SK-N-SH (cell line): ENCODE results near the gene DMRTB1. TPM values are rescaled to one million over a fixed set of nuclear protein-coding genes. Genes with fewer than 3 reads are reported as not detected.

Source experiments
- CTCF ChIA-PET: fragments of 300-600, 350-600 bp; formaldehyde crosslinking; extraction: SDS; loops from one replicate; lab custom pipeline; 2021; lab: Yijun Ruan, JAX
- POLR2A ChIA-PET: fragments of 350-600 bp; sonication (Branson Sonifier 250); formaldehyde crosslinking; extraction: SDS; loops from one replicate; lab custom pipeline; 2020; ENCODE audit warnings: antibody characterized with exemption, inconsistent platforms; lab: Yijun Ruan, JAX
- DNase-seq: peaks from one replicate; pipeline ENCODE4 v3.0.0; 2012
- H2AFZ ChIP-seq: fragments of 200-600 bp; sonication (generic); 2 replicates; pipeline ENCODE4 v1.8.1; 2016; ENCODE audit warnings: antibody characterized with exemption, mild to moderate bottlenecking, low read depth
- H3F3A ChIP-seq: fragments of 200-600 bp; sonication (generic); replicated peaks from 2 replicates; pipeline ENCODE3; 2016; ENCODE audit warnings: antibody characterized with exemption, mild to moderate bottlenecking; ENCODE audit not compliant: insufficient read depth
- H3K27ac ChIP-seq, 2 experiments: fragments of 200-500 bp in 1 of 2; fragments of 200-600 bp in 1 of 2; sonication (Bioruptor generic) in 1 of 2; sonication (generic), shearing (Covaris generic) in 1 of 2; 2 replicates each; pipeline versions ENCODE4 v1.5.1 to v1.6.1; 2014 to 2016; ENCODE audit warnings: low read depth in 2 of 2, inconsistent platforms in 1 of 2, low read length in 1 of 2, mild to moderate bottlenecking in 1 of 2, mixed read lengths in 1 of 2
- H3K27me3 ChIP-seq: fragments of 200-600 bp; sonication (generic), shearing (Covaris generic); 2 replicates; pipeline ENCODE4 v1.6.1; 2016; ENCODE audit warnings: mixed run types; ENCODE audit not compliant: insufficient read depth
- H3K36me3 ChIP-seq, 2 experiments: fragments of 200-500 bp in 1 of 2; fragments of 200-600 bp in 1 of 2; sonication (Bioruptor generic) in 1 of 2; sonication (generic) in 1 of 2; replicated peaks in 1 of 2; 2 replicates each; pipeline versions ENCODE3 to v1.5.1; 2014 to 2016; ENCODE audit warnings: low read length in 1 of 2, mild to moderate bottlenecking in 1 of 2; ENCODE audit not compliant: insufficient read depth in 2 of 2, control insufficient read depth in 1 of 2
- H3K4me1 ChIP-seq, 2 experiments: fragments of 200-500 bp in 1 of 2; fragments of 200-600 bp in 1 of 2; sonication (Bioruptor generic) in 1 of 2; sonication (generic), shearing (Covaris generic) in 1 of 2; 2 replicates each; pipeline versions ENCODE4 v1.5.1 to v1.6.1; 2014 to 2016; ENCODE audit warnings: low read depth in 1 of 2, low read length in 1 of 2, mixed run types in 1 of 2; ENCODE audit not compliant: insufficient read depth in 2 of 2, control insufficient read depth in 1 of 2
- H3K4me2 ChIP-seq: fragments of 200-600 bp; sonication (generic), shearing (Covaris generic); 2 replicates; pipeline ENCODE4 v1.6.1; 2017; ENCODE audit warnings: mixed run types
- H3K4me3 ChIP-seq, 2 experiments: fragments of 200-500 bp in 1 of 2; fragments of 200-600 bp in 1 of 2; sonication (Bioruptor generic) in 1 of 2; sonication (generic), shearing (Covaris generic) in 1 of 2; 2 replicates each; pipeline versions ENCODE4 v1.5.1 to v1.8.1; 2014 to 2016; ENCODE audit warnings: low read depth in 2 of 2, inconsistent platforms in 1 of 2, low read length in 1 of 2, mild to moderate bottlenecking in 1 of 2, mixed read lengths in 1 of 2, moderate library complexity in 1 of 2
- H3K79me2 ChIP-seq: fragments of 200-600 bp; sonication (generic); 2 replicates; pipeline ENCODE4 v1.8.1; 2017; ENCODE audit warnings: mild to moderate bottlenecking; ENCODE audit not compliant: insufficient read depth
- H3K9ac ChIP-seq: fragments of 200-600 bp; sonication (generic); 2 replicates; pipeline ENCODE4 v1.6.1; 2017; ENCODE audit warnings: mixed run types
- H3K9me2 ChIP-seq: fragments of 200-600 bp; sonication (generic); 2 replicates; pipeline ENCODE4 v1.6.1; 2017; ENCODE audit warnings: mixed run types
- H3K9me3 ChIP-seq: fragments of 200-600 bp; sonication (generic); 2 replicates; pipeline ENCODE4 v1.6.1; 2017; ENCODE audit warnings: mixed run types, mild to moderate bottlenecking, moderate library complexity
- H4K20me1 ChIP-seq: fragments of 200-600 bp; sonication (generic); 2 replicates; pipeline ENCODE4 v1.6.1; 2017; ENCODE audit warnings: mild to moderate bottlenecking, mixed run types; ENCODE audit not compliant: insufficient read depth
- ELF1 ChIP-seq: IDR thresholded peaks from 2 replicates; pipeline ENCODE4 v1.4.0; 2012
- EP300 ChIP-seq, 2 experiments: IDR thresholded peaks; 2 replicates each; pipeline versions ENCODE4 v1.4.0 to v1.6.1; 2012; ENCODE audit warnings: borderline replicate concordance in 1 of 2, low read depth in 1 of 2, low read length in 1 of 2
- FOXJ3 ChIP-seq: sonication (generic); formaldehyde crosslinking; IDR thresholded peaks from 2 replicates; pipeline ENCODE4 v1.5.1; 2020; ENCODE audit warnings: mild to moderate bottlenecking, missing genetic modification reagents
- FOXM1 ChIP-seq: IDR thresholded peaks from 2 replicates; pipeline ENCODE4 v1.4.0; 2012; ENCODE audit warnings: low read depth, mild to moderate bottlenecking
- GABPA ChIP-seq: IDR thresholded peaks from 2 replicates; pipeline ENCODE4 v1.4.0; 2012; ENCODE audit warnings: low read depth, mild to moderate bottlenecking
- MEF2A ChIP-seq: IDR thresholded peaks from 2 replicates; pipeline ENCODE4 v1.4.0; 2012; ENCODE audit warnings: low read depth, borderline replicate concordance
- NRF1 ChIP-seq: IDR thresholded peaks from 2 replicates; pipeline ENCODE4 v1.6.1; 2012; ENCODE audit warnings: low read depth, mild to moderate bottlenecking, low read length
- PBX3 ChIP-seq: IDR thresholded peaks from 2 replicates; pipeline ENCODE4; 2012
- RCOR1 ChIP-seq: fragments of 150-350 bp; IDR thresholded peaks from 2 replicates; pipeline ENCODE4 v1.6.1; 2017; ENCODE audit warnings: antibody characterized with exemption, low read length
- TCF12 ChIP-seq: IDR thresholded peaks from 2 replicates; pipeline ENCODE4 v1.4.0; 2012
- TEAD4 ChIP-seq: IDR thresholded peaks from 2 replicates; pipeline ENCODE4 v1.4.0; 2012; ENCODE audit warnings: mild to moderate bottlenecking, borderline replicate concordance; ENCODE audit not compliant: insufficient read depth
- YY1 ChIP-seq: IDR thresholded peaks from 2 replicates; pipeline ENCODE4 v1.4.0; 2012; ENCODE audit warnings: low read depth, mild to moderate bottlenecking
- WGBS: methylation state at CpG from one replicate; pipeline ENCODE4 v1.1.6; 2017; ENCODE audit warnings: low lambda C conversion rate; 5-methylcytosine and 5-hydroxymethylcytosine counted together
- polyA plus RNA-seq, 3 experiments: library from polyadenylated mRNA; depleted of rRNA; stranded (reverse); fragments of >200 nt; gene quantifications; 2 replicates each; pipeline ENCODE4 v1.2.3, GENCODE V29; 2012
- TF ChIP-seq, protein P1 (sequence below): IDR thresholded peaks from 2 replicates; pipeline ENCODE4 v1.4.0; 2012; ENCODE audit warnings: low read depth, borderline replicate concordance
- TF ChIP-seq, protein P2 (sequence below): IDR thresholded peaks from 2 replicates; pipeline ENCODE4 v1.4.0; 2012; ENCODE audit warnings: low read depth, borderline replicate concordance
- TF ChIP-seq, protein P3 (sequence below): fragments of 150-350 bp; IDR thresholded peaks from 2 replicates; pipeline ENCODE4 v1.6.1; 2016; ENCODE audit warnings: mild to moderate bottlenecking, low read depth, low read length

DMRTB1 gene
- polyA plus RNA-seq, 1 of the 3 experiments (the other 2 are of a cell fraction): not detected

GRCh38 chr1:53446051-53446450, 13.1 kb upstream of the DMRTB1 start:
- Histone ChIP-seq H3K4me1 (peaks cover 0 to 11% of the 10 kb centered on the region in 2 experiments; a peak in 1 of 4 replicates), H3K9ac (no peak overlapping the region), H3K27me3 (no peaks in the 10 kb centered on the region), H3K4me2 (no peak overlapping the region), H4K20me1 (no peaks in the 10 kb centered on the region), H3K27ac (no peak overlapping the region), H3F3A (peaks cover 5% of the 10 kb centered on the region), H2AFZ (no peak overlapping the region), H3K9me3 (no peaks in the 10 kb centered on the region), H3K36me3 (no peaks in the 10 kb centered on the region), H3K79me2 (no peaks in the 10 kb centered on the region), H3K4me3 (no peak overlapping the region), H3K9me2 (no peaks in the 10 kb centered on the region)
- TF ChIP-seq TEAD4: no peak
- TF ChIP-seq NRF1: no peak
- TF ChIP-seq GABPA: no peak
- TF ChIP-seq, protein P1, sequence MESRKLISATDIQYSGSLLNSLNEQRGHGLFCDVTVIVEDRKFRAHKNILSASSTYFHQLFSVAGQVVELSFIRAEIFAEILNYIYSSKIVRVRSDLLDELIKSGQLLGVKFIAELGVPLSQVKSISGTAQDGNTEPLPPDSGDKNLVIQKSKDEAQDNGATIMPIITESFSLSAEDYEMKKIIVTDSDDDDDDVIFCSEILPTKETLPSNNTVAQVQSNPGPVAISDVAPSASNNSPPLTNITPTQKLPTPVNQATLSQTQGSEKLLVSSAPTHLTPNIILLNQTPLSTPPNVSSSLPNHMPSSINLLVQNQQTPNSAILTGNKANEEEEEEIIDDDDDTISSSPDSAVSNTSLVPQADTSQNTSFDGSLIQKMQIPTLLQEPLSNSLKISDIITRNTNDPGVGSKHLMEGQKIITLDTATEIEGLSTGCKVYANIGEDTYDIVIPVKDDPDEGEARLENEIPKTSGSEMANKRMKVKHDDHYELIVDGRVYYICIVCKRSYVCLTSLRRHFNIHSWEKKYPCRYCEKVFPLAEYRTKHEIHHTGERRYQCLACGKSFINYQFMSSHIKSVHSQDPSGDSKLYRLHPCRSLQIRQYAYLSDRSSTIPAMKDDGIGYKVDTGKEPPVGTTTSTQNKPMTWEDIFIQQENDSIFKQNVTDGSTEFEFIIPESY: no peak
- TF ChIP-seq, protein P2, sequence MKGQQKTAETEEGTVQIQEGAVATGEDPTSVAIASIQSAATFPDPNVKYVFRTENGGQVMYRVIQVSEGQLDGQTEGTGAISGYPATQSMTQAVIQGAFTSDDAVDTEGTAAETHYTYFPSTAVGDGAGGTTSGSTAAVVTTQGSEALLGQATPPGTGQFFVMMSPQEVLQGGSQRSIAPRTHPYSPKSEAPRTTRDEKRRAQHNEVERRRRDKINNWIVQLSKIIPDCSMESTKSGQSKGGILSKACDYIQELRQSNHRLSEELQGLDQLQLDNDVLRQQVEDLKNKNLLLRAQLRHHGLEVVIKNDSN: no peak
- no peak for TF ChIP-seq RCOR1
- TF ChIP-seq, protein P3, sequence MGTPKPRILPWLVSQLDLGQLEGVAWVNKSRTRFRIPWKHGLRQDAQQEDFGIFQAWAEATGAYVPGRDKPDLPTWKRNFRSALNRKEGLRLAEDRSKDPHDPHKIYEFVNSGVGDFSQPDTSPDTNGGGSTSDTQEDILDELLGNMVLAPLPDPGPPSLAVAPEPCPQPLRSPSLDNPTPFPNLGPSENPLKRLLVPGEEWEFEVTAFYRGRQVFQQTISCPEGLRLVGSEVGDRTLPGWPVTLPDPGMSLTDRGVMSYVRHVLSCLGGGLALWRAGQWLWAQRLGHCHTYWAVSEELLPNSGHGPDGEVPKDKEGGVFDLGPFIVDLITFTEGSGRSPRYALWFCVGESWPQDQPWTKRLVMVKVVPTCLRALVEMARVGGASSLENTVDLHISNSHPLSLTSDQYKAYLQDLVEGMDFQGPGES: no peak
- TF ChIP-seq YY1: no peak
- TF ChIP-seq PBX3: no peak
- TF ChIP-seq FOXM1: no peak
- 93% methylated on average over 2 of the region's 2 CpGs for WGBS
- DNase-seq: no peak
- CTCF ChIA-PET: interaction anchor here (2.4 kb wide), 1 partner anchor 168 kb away, joined by 7 read pairs; no protein-coding TSS in a partner anchor
- POLR2A ChIA-PET: no interaction called here

DNA sequence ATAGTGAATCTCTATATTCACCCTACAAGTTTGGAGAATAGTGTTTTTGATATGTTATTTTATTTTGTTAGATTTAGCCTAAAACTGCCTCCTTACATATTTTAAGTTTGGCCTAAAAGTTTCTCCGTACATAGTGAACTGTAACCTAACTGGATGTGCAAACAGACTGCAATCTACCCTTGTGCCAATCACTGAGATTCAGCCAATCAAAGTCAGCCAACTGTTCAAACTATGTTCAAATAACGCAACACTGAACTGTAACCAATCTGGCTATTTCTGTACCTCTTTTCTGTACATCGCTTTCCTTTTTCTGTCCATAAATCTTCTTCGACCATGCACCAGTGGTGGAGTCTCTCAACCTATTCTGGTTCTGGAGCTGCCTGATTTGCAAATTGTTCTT, 11.8 kb upstream of the DMRTB1 start:
- H2AFZ ChIP-seq: no peak overlapping the region
- no peak overlapping the region for H3K27ac ChIP-seq
- H3K4me1 ChIP-seq: peaks cover 0 to 11% of the 10 kb centered on the region in 2 experiments; a peak in 1 of 4 replicates
- POLR2A ChIA-PET: no interaction called here
- WGBS: 87% methylated on average over 4 of the region's 4 CpGs
- TF ChIP-seq TCF12: no peak
- no peak for TF ChIP-seq FOXM1
- no peak for TF ChIP-seq ELF1
- no peak for TF ChIP-seq TEAD4
- no peak for TF ChIP-seq MEF2A
- TF ChIP-seq EP300 (IDR thresholded peaks at IDR 0.05; ENCODE audit: borderline replicate concordance in 1 of 2, low read depth in 1 of 2, low read length in 1 of 2): no peak
- TF ChIP-seq FOXJ3 (CRISPR knock-in tag): no peak
- no peak overlapping the region for H3K4me2 ChIP-seq
- no peaks in the 10 kb centered on the region for H3K79me2 ChIP-seq
- no peaks in the 10 kb centered on the region for H3K9me3 ChIP-seq
- CTCF ChIA-PET: interaction anchor here (1.9 to 2.0 kb wide), 2 partner anchors 27 to 37 kb away, joined by 10 read pairs; no protein-coding TSS in a partner anchor
- no peak overlapping the region for H3K9ac ChIP-seq
- no peaks in the 10 kb centered on the region for H3K27me3 ChIP-seq
- H3K4me3 ChIP-seq: no peak overlapping the region
- no peak for DNase-seq
- no peaks in the 10 kb centered on the region for H3F3A ChIP-seq
- H3K9me2 ChIP-seq: no peaks in the 10 kb centered on the region
- no peaks in the 10 kb centered on the region for H4K20me1 ChIP-seq
- H3K36me3 ChIP-seq: no peaks in the 10 kb centered on the region
